ENCODE measurements around the gene ARL16.

- TF ChIP-seq MLX (CRISPR knock-in tag; IDR thresholded peaks at IDR 0.05) = no peak
- TF ChIP-seq GABPB1 (CRISPR knock-in tag; IDR thresholded peaks at IDR 0.05) = no peak
- TF ChIP-seq CTCF (IDR thresholded peaks at IDR 0.05) = no peak
- TF ChIP-seq RELA (CRISPR knock-in tag; IDR thresholded peaks at IDR 0.05; ENCODE audit: borderline replicate concordance) = no peak
- no peak for TF ChIP-seq HMGA2 (CRISPR knock-in tag; IDR thresholded peaks at IDR 0.05)
- no peak for TF ChIP-seq ATF3 (CRISPR knock-in tag; conservative IDR thresholded peaks at IDR 0.05)
- TF ChIP-seq ZNF138 (CRISPR knock-in tag; conservative IDR thresholded peaks at IDR 0.05) = no peak
Observed at GRCh38 chr17:81717049-81717765, 33.6 kb upstream of the ARL16 start.
